PFSK-1 (cell line): Measurements from ENCODE around the gene SIGLEC1.

Experiments
- POLR2AphosphoS5 ChIP-seq: IDR thresholded peaks from 2 replicates; pipeline ENCODE4 v1.6.1; 2012; ENCODE audit warnings: low read depth, mild to moderate bottlenecking, control low read depth, low read length, moderate library complexity
- REST ChIP-seq, 2 experiments: IDR thresholded peaks; 2 replicates each; pipeline versions ENCODE4 v1.6.1 to v1.8.0; 2011 to 2012; ENCODE audit warnings: low read depth in 2 of 2, low read length in 2 of 2, control low read depth in 1 of 2, inconsistent platforms in 1 of 2, mild to moderate bottlenecking in 1 of 2, moderate library complexity in 1 of 2; ENCODE audit not compliant: insufficient read depth in 1 of 2
- SIN3A ChIP-seq: IDR thresholded peaks from 2 replicates; pipeline ENCODE4 v1.6.1; 2012; ENCODE audit warnings: mild to moderate bottlenecking, low read length, moderate library complexity, borderline replicate concordance; ENCODE audit not compliant: insufficient read depth
- TAF1 ChIP-seq: IDR thresholded peaks from 2 replicates; pipeline ENCODE4 v1.6.1; 2012; ENCODE audit warnings: low read length, control low read depth, borderline replicate concordance; ENCODE audit not compliant: insufficient read depth

DNA sequence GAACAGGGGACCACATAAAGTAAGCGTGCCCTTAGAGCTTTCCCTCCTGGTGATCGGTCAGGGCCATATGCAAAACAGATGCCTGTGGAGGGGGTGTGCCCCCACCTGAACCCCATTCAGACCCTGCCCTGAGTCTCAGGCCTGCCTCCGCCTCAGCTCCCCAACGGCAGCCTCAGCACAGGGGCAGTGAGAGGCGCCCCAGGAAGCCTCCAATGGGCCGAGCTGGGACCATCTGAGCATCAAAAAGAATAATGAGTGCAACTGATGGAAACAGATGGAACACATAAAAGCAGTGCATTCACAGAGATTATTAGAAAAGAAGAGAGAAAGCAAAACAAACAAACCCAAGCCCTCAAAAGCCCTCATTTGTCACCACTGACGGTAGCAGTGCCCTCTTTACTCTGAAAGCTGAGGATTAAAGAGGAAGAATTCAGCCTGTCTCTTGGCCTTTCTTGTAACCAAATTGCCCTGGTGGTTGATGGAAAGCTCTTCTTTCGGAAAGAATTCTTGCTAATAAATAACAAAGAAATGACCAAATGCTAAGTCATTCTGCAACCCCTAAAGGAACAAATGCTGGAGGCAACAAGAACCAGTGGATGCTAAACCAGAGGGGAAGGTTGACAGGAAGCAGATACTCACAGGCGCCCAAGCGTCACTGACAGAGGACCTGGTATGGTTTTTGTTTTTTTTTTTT, 48.4 kb upstream of the SIGLEC1 start:
- no peak for TF ChIP-seq POLR2AphosphoS5
- no peak for TF ChIP-seq SIN3A
- TF ChIP-seq TAF1, result no peak
- TF ChIP-seq REST (IDR thresholded peaks at IDR 0.05; ENCODE audit: insufficient read depth in 1 of 2, low read depth in 2 of 2, low read length in 2 of 2), result no peak
